Tibial nerve (tissue), 4 donors: Measurements from ENCODE around the gene NT5C1B. TPM values are rescaled to one million over a fixed set of nuclear protein-coding genes. Genes with fewer than 3 reads are reported as not detected.
"Not testable (repeated sequence)": the region's sequence is repeated elsewhere in the genome, so short reads cannot be mapped to it uniquely, and the experiment has no call there.

Experiments
- DNase-seq, 2 donors: peaks; one replicate each; pipeline ENCODE4 v3.0.0-alpha.2; 2019; ENCODE audit warnings: low spot score in 2 of 2
- H3K27ac ChIP-seq, 4 donors: fragments of 200-600 bp; sonication (generic) in 3 of 4; one replicate each; pipeline ENCODE4 v1.5.1; 2017 to 2019; ENCODE audit warnings: mild to moderate bottlenecking in 1 of 4
- H3K27me3 ChIP-seq, 2 donors: fragments of 200-600 bp; sonication (generic) in 1 of 2; one replicate each; pipeline versions ENCODE4 v1.5.1 to v1.6.0; 2017 to 2019
- H3K36me3 ChIP-seq, 3 donors: fragments of 200-600 bp; sonication (generic); one replicate each; pipeline ENCODE4 v1.5.1; 2018 to 2019
- H3K4me1 ChIP-seq, 4 donors: fragments of 200-600 bp; sonication (generic) in 3 of 4; one replicate each; pipeline ENCODE4 v1.5.1; 2017 to 2019
- H3K4me3 ChIP-seq, 4 donors: fragments of 200-600 bp; sonication (generic) in 3 of 4; one replicate each; pipeline ENCODE4 v1.5.1; 2017 to 2019; ENCODE audit warnings: mild to moderate bottlenecking in 1 of 4, moderate library complexity in 1 of 4
- H3K9me3 ChIP-seq, 4 donors: fragments of 200-600 bp; sonication (generic) in 3 of 4; one replicate each; pipeline ENCODE4 v1.5.1; 2017 to 2019
- CTCF ChIP-seq, 5 experiments: fragments of 200-600 bp in 3 of 5; fragments of 450-650 bp in 2 of 5; sonication (generic) in 3 of 5; IDR thresholded peaks; one replicate each; pipeline ENCODE4 v1.5.1; 2016 to 2019; ENCODE audit warnings: antibody characterized with exemption in 5 of 5, mild to moderate bottlenecking in 3 of 5, moderate library complexity in 2 of 5
- EP300 ChIP-seq, 2 donors: sonication (generic); formaldehyde crosslinking; IDR thresholded peaks; one replicate each; pipeline ENCODE4 v1.6.1; 2017; ENCODE audit warnings: antibody characterized with exemption in 2 of 2, mild to moderate bottlenecking in 1 of 2
- POLR2A ChIP-seq, 2 donors: fragments of 450-650 bp; IDR thresholded peaks; one replicate each; pipeline ENCODE4 v1.6.1; 2017; ENCODE audit warnings: antibody characterized with exemption in 2 of 2, mild to moderate bottlenecking in 2 of 2, moderate library complexity in 2 of 2
- WGBS, 2 donors: methylation state at CpG; one replicate each; pipeline ENCODE4 v1.1.5; 2018; 5-methylcytosine and 5-hydroxymethylcytosine counted together
- total RNA-seq, 4 donors: library from RNA; depleted of rRNA; stranded (reverse); fragments of >200 nt; gene quantifications; one replicate each; pipeline ENCODE4 v1.1.0, GENCODE V29; 2016

NT5C1B gene
- total RNA-seq, result not detected

- Histone ChIP-seq H3K9me3 (no peaks in the 10 kb centered on the region), H3K36me3 (no peaks in the 10 kb centered on the region), H3K27me3 (no peaks in the 10 kb centered on the region), H3K27ac (no peak within 1 kb of the TSS), H3K4me1 (no peaks in the 10 kb centered on the region), H3K4me3 (no peak within 1 kb of the TSS)
- TF ChIP-seq CTCF (IDR thresholded peaks at IDR 0.05) (no peak), POLR2A (IDR thresholded peaks at IDR 0.05) (no peak), EP300 (IDR thresholded peaks at IDR 0.05) (no peak)
- DNase-seq, result no peak
- 83 to 84% methylated on average over 1 of the region's 1 CpG for WGBS, 2 donors
Observed at GRCh38 chr2:18589354-18589753, at the start of gene NT5C1B. Gene NT5C1B, minus strand, starts transcription at chr2:18589569. Its CDS starts 101 bp downstream, at chr2:18589468.

GRCh38 chr2:18637196-18637595, 47.8 kb upstream of the NT5C1B start:
- Histone ChIP-seq H3K9me3 (peaks cover 0 to 46% (median 2%) of the 10 kb centered on the region in 4 donors), H3K4me3 (no peak overlapping the region), H3K27ac (no peak overlapping the region), H3K36me3 (no peaks in the 10 kb centered on the region), H3K4me1 (no peaks in the 10 kb centered on the region), H3K27me3 (no peaks in the 10 kb centered on the region)
- no peak for DNase-seq
- TF ChIP-seq CTCF (IDR thresholded peaks at IDR 0.05) (no peak), POLR2A (IDR thresholded peaks at IDR 0.05) (no peak), EP300 (IDR thresholded peaks at IDR 0.05) (no peak)
- WGBS, 2 donors, result 51 to 66% methylated on average over 1 of the region's 1 CpG

GRCh38 chr2:18632699-18633098, 43.3 kb upstream of the NT5C1B start:
- not testable (repeated sequence) for H3K36me3 ChIP-seq, H3K4me1 ChIP-seq, DNase-seq, H3K4me3 ChIP-seq, H3K27ac ChIP-seq, H3K27me3 ChIP-seq
- 94% methylated on average over 3 of the region's 3 CpGs for WGBS, 2 donors
- H3K9me3 ChIP-seq, result peaks cover 0 to 49% (median 2%) of the 10 kb centered on the region in 4 donors

GRCh38 chr2:18630941-18631340, 41.6 kb upstream of the NT5C1B start:
- TF ChIP-seq EP300 (IDR thresholded peaks at IDR 0.05) (no peak), CTCF (IDR thresholded peaks at IDR 0.05) (no peak), POLR2A (IDR thresholded peaks at IDR 0.05) (no peak)
- no peak overlapping the region for H3K27ac ChIP-seq

GRCh38 chr2:18630541-18630940, 41.2 kb upstream of the NT5C1B start:
- H3K9me3 ChIP-seq, result peaks cover 0 to 32% (median 0%) of the 10 kb centered on the region in 4 donors
- H3K4me1 ChIP-seq, result peaks cover 0 to 3% (median 0%) of the 10 kb centered on the region in 4 donors
- no peaks in the 10 kb centered on the region for H3K27me3 ChIP-seq
- no peak for DNase-seq
- 67 to 68% methylated on average over 1 of the region's 1 CpG for WGBS, 2 donors
- no peak overlapping the region for H3K27ac ChIP-seq
- no peaks in the 10 kb centered on the region for H3K36me3 ChIP-seq
- TF ChIP-seq POLR2A (IDR thresholded peaks at IDR 0.05), result no peak
- no peak for TF ChIP-seq CTCF (IDR thresholded peaks at IDR 0.05)
- no peak for TF ChIP-seq EP300 (IDR thresholded peaks at IDR 0.05)
- no peak overlapping the region for H3K4me3 ChIP-seq

More at GRCh38 chr2:18630941-18631340, 41.6 kb upstream of the NT5C1B start:
- no peaks in the 10 kb centered on the region for H3K27me3 ChIP-seq
- H3K4me3 ChIP-seq, result no peak overlapping the region
- peaks cover 0 to 32% (median 0%) of the 10 kb centered on the region in 4 donors for H3K9me3 ChIP-seq
- DNase-seq, result no peak
- H3K36me3 ChIP-seq, result no peaks in the 10 kb centered on the region
- peaks cover 0 to 3% (median 0%) of the 10 kb centered on the region in 4 donors for H3K4me1 ChIP-seq

- no peak overlapping the region for H3K4me3 ChIP-seq
- H3K27me3 ChIP-seq, result no peaks in the 10 kb centered on the region
- peaks cover 0 to 28% (median 0%) of the 10 kb centered on the region in 4 donors for H3K9me3 ChIP-seq
- TF ChIP-seq EP300 (IDR thresholded peaks at IDR 0.05), result peak in 1 of 2 donors; percentile 55
- TF ChIP-seq CTCF (IDR thresholded peaks at IDR 0.05), result no peak
- DNase-seq, result no peak
- H3K27ac ChIP-seq, result no peak overlapping the region
- no peaks in the 10 kb centered on the region for H3K36me3 ChIP-seq
- peaks cover 0 to 3% (median 0%) of the 10 kb centered on the region in 4 donors for H3K4me1 ChIP-seq
Observed at GRCh38 chr2:18630101-18630500, 40.7 kb upstream of the NT5C1B start.
